CD4-positive, alpha-beta memory T cell (primary cell): ENCODE results near the gene SPDEF. TPM values are rescaled to one million over a fixed set of nuclear protein-coding genes. Genes with fewer than 3 reads are reported as not detected.

ENCODE experiments used
- CTCF ChIA-PET: fragments of 350-600 bp; sonication (Branson Sonifier 250); formaldehyde crosslinking; loops from one replicate; lab custom pipeline; 2021; ENCODE audit warnings: inconsistent platforms; ENCODE audit not compliant: partially characterized antibody; lab: Charles Lee
- POLR2A ChIA-PET: fragments of 350-600 bp; sonication (Branson Sonifier 250); formaldehyde crosslinking; loops from one replicate; lab custom pipeline; 2021; ENCODE audit not compliant: partially characterized antibody; lab: Charles Lee
- DNase-seq, 5 donors: peaks; one replicate each; pipeline versions ENCODE4 v3.0.0 to v3.0.0-alpha.2; 2020 to 2022; ENCODE audit warnings: mixed read lengths in 1 of 5
- H3K27ac ChIP-seq: one replicate; pipeline ENCODE4 v1.7.0; 2013; ENCODE audit warnings: low read depth, low read length
- H3K27me3 ChIP-seq: 2 replicates; pipeline ENCODE4 v1.7.0; 2013; ENCODE audit warnings: mild to moderate bottlenecking, low read length, moderate library complexity; ENCODE audit not compliant: insufficient read depth
- H3K36me3 ChIP-seq: 2 replicates; pipeline ENCODE4 v1.7.0; 2013; ENCODE audit warnings: mild to moderate bottlenecking, low read length, moderate library complexity; ENCODE audit not compliant: insufficient read depth
- H3K4me1 ChIP-seq: 2 replicates; pipeline ENCODE4 v1.7.0; 2013; ENCODE audit warnings: mild to moderate bottlenecking, low read length, moderate library complexity; ENCODE audit not compliant: insufficient read depth
- H3K4me3 ChIP-seq, 2 donors: one replicate each; pipeline ENCODE4 v1.7.0; 2013; ENCODE audit warnings: low read length in 2 of 2, mild to moderate bottlenecking in 1 of 2
- H3K9me3 ChIP-seq, 2 donors: one replicate each; pipeline ENCODE4 v1.7.0; 2013; ENCODE audit warnings: low read length in 2 of 2, control low read depth in 1 of 2; ENCODE audit not compliant: control insufficient read depth in 1 of 2
- H3K27ac Mint-ChIP-seq, 7 donors: one replicate each; pipeline ENCODE4 v1.8.0; 2020 to 2021; ENCODE audit warnings: mixed read lengths in 7 of 7, mild to moderate bottlenecking in 6 of 7, inconsistent platforms in 3 of 7, moderate library complexity in 3 of 7
- H3K27me3 Mint-ChIP-seq, 2 donors: one replicate each; pipeline ENCODE4 v1.8.0; 2020 to 2021; ENCODE audit warnings: mixed read lengths in 2 of 2
- H3K36me3 Mint-ChIP-seq, 2 donors: one replicate each; pipeline ENCODE4 v1.8.0; 2020 to 2021; ENCODE audit warnings: mixed read lengths in 2 of 2, inconsistent platforms in 1 of 2, mild to moderate bottlenecking in 1 of 2
- H3K4me1 Mint-ChIP-seq, 4 donors: one replicate each; pipeline ENCODE4 v1.8.0; 2020 to 2021; ENCODE audit warnings: mixed read lengths in 4 of 4, mild to moderate bottlenecking in 1 of 4
- H3K4me3 Mint-ChIP-seq, 8 donors: one replicate each; pipeline ENCODE4 v1.8.0; 2020 to 2021; ENCODE audit warnings: mixed read lengths in 8 of 8, mild to moderate bottlenecking in 7 of 8, moderate library complexity in 6 of 8, inconsistent platforms in 3 of 8
- H3K9me3 Mint-ChIP-seq, 8 donors: one replicate each; pipeline ENCODE4 v1.8.0; 2020 to 2021; ENCODE audit warnings: mixed read lengths in 8 of 8, mild to moderate bottlenecking in 5 of 8, inconsistent platforms in 3 of 8, moderate library complexity in 1 of 8
- intact Hi-C: fragments of 100-400 bp; cut with micrococcal nuclease; formaldehyde crosslinking; loops from one replicate; pipeline ENCODE4 v1.15.1; 2023
- polyA plus RNA-seq, 2 donors: library from polyadenylated mRNA; unstranded; fragments of 300-500 nt; fragmentation: Illumina TruSeq; gene quantifications; one replicate each; pipeline ENCODE4 v1.2.3, GENCODE V29; 2021
- total RNA-seq, 2 experiments: library from RNA; stranded (reverse); gene quantifications; one replicate each; pipeline ENCODE4 v1.2.3, GENCODE V29; 2021

SPDEF gene
- total and polyA plus RNA-seq, 4 experiments from 2014 or later, result not detected

- H3K4me1 ChIP-seq, result no peaks in the 10 kb centered on the region
- ChIA-PET POLR2A (interaction anchor here (0.6 kb wide), 1 partner anchor 15 kb away, joined by 3 read pairs; no protein-coding TSS in a partner anchor), CTCF (no interaction called here)
- H3K4me1 Mint-ChIP-seq, result no peaks in the 10 kb centered on the region
- H3K4me3 Mint-ChIP-seq, result no peak overlapping the region
- H3K9me3 Mint-ChIP-seq, result peaks cover 0 to 7% (median 1%) of the 10 kb centered on the region in 8 donors
- no peak for DNase-seq
- intact Hi-C loops, result no loop called here
- peaks cover 9 to 10% of the 10 kb centered on the region in 2 donors for H3K27me3 Mint-ChIP-seq
- H3K27ac ChIP-seq, result no peak overlapping the region
- no peak overlapping the region for H3K4me3 ChIP-seq
- no peaks in the 10 kb centered on the region for H3K27me3 ChIP-seq
- no peaks in the 10 kb centered on the region for H3K36me3 Mint-ChIP-seq
- H3K9me3 ChIP-seq, result no peaks in the 10 kb centered on the region
- H3K27ac Mint-ChIP-seq, result peak overlapping the region in 1 of 7 donors; percentile 10
- no peaks in the 10 kb centered on the region for H3K36me3 ChIP-seq
Observed at GRCh38 chr6:34512738-34513115, 43.4 kb downstream of the SPDEF start.

GRCh38 chr6:34511915-34512737 lies 44.0 kb downstream of the SPDEF start:
- H3K36me3 ChIP-seq, result no peaks in the 10 kb centered on the region
- DNase-seq, result no peak
- H3K27me3 Mint-ChIP-seq, result peaks cover 8 to 10% of the 10 kb centered on the region in 2 donors
- no peaks in the 10 kb centered on the region for H3K4me1 ChIP-seq
- H3K4me1 Mint-ChIP-seq, result no peaks in the 10 kb centered on the region
- H3K36me3 Mint-ChIP-seq, result no peaks in the 10 kb centered on the region
- CTCF ChIA-PET, result no interaction called here
- POLR2A ChIA-PET, result interaction anchor here (0.6 kb wide), 1 partner anchor 15 kb away, joined by 3 read pairs; no protein-coding TSS in a partner anchor
- H3K9me3 Mint-ChIP-seq, result peaks cover 0 to 7% (median 1%) of the 10 kb centered on the region in 8 donors
- no peak overlapping the region for H3K4me3 Mint-ChIP-seq
- H3K9me3 ChIP-seq, result no peaks in the 10 kb centered on the region
- intact Hi-C loops, result no loop called here
- no peak overlapping the region for H3K27ac ChIP-seq
- H3K27ac Mint-ChIP-seq, result no peak overlapping the region
- H3K27me3 ChIP-seq, result no peaks in the 10 kb centered on the region
- H3K4me3 ChIP-seq, result no peak overlapping the region

- no peaks in the 10 kb centered on the region for H3K36me3 ChIP-seq
- Mint-ChIP-seq H3K27ac (no peak overlapping the region), H3K27me3 (peaks cover 6 to 8% of the 10 kb centered on the region in 2 donors), H3K36me3 (no peaks in the 10 kb centered on the region), H3K4me3 (no peak overlapping the region), H3K9me3 (peaks cover 0 to 7% (median 1%) of the 10 kb centered on the region in 8 donors), H3K4me1 (no peaks in the 10 kb centered on the region)
- H3K27ac ChIP-seq, result no peak overlapping the region
- H3K27me3 ChIP-seq, result no peaks in the 10 kb centered on the region
- intact Hi-C loops, result no loop called here
- no peaks in the 10 kb centered on the region for H3K9me3 ChIP-seq
- H3K4me1 ChIP-seq, result no peaks in the 10 kb centered on the region
- ChIA-PET POLR2A (no interaction called here), CTCF (no interaction called here)
- DNase-seq, result no peak
- H3K4me3 ChIP-seq, result no peak overlapping the region
Observed at GRCh38 chr6:34511214-34511914, 44.8 kb downstream of the SPDEF start.

- Histone ChIP-seq H3K4me3 (no peak overlapping the region), H3K27me3 (no peaks in the 10 kb centered on the region), H3K4me1 (no peaks in the 10 kb centered on the region), H3K9me3 (no peaks in the 10 kb centered on the region), H3K36me3 (no peaks in the 10 kb centered on the region), H3K27ac (no peak overlapping the region)
- CTCF ChIA-PET, result interaction anchor here (0.5 kb wide), 1 partner anchor 599 kb away, joined by 3 read pairs; no protein-coding TSS in a partner anchor
- Mint-ChIP-seq H3K36me3 (no peaks in the 10 kb centered on the region), H3K27me3 (peaks cover 6 to 8% of the 10 kb centered on the region in 2 donors), H3K9me3 (peaks cover 0 to 7% (median 1%) of the 10 kb centered on the region in 8 donors), H3K4me3 (no peak overlapping the region), H3K27ac (no peak overlapping the region), H3K4me1 (no peaks in the 10 kb centered on the region)
- intact Hi-C loops, result no loop called here
- POLR2A ChIA-PET, result no interaction called here
- no peak for DNase-seq
Observed at GRCh38 chr6:34510299-34510698, 45.8 kb downstream of the SPDEF start.

GRCh38 chr6:34509782-34510181 lies 46.3 kb downstream of the SPDEF start:
- Mint-ChIP-seq H3K4me3 (no peak overlapping the region), H3K27me3 (peaks cover 6 to 8% of the 10 kb centered on the region in 2 donors), H3K4me1 (no peaks in the 10 kb centered on the region), H3K9me3 (peaks cover 0 to 7% (median 1%) of the 10 kb centered on the region in 8 donors), H3K27ac (no peak overlapping the region), H3K36me3 (no peaks in the 10 kb centered on the region)
- no peaks in the 10 kb centered on the region for H3K9me3 ChIP-seq
- ChIA-PET POLR2A (no interaction called here), CTCF (interaction anchor here (0.5 kb wide), 1 partner anchor 599 kb away, joined by 3 read pairs; no protein-coding TSS in a partner anchor)
- H3K4me3 ChIP-seq, result no peak overlapping the region
- intact Hi-C loops, result no loop called here
- no peaks in the 10 kb centered on the region for H3K27me3 ChIP-seq
- DNase-seq, result no peak
- H3K27ac ChIP-seq, result no peak overlapping the region
- no peaks in the 10 kb centered on the region for H3K36me3 ChIP-seq
- H3K4me1 ChIP-seq, result no peaks in the 10 kb centered on the region

- Mint-ChIP-seq H3K27me3 (peaks cover 4 to 5% of the 10 kb centered on the region in 2 donors), H3K9me3 (peaks cover 0 to 7% (median 3%) of the 10 kb centered on the region in 8 donors), H3K27ac (no peak overlapping the region), H3K4me3 (no peak overlapping the region), H3K4me1 (no peaks in the 10 kb centered on the region), H3K36me3 (no peaks in the 10 kb centered on the region)
- H3K4me3 ChIP-seq, result no peak overlapping the region
- ChIA-PET POLR2A (no interaction called here), CTCF (no interaction called here)
- intact Hi-C loops, result no loop called here
- no peaks in the 10 kb centered on the region for H3K9me3 ChIP-seq
- H3K27ac ChIP-seq, result no peak overlapping the region
- no peaks in the 10 kb centered on the region for H3K36me3 ChIP-seq
- H3K4me1 ChIP-seq, result no peaks in the 10 kb centered on the region
- H3K27me3 ChIP-seq, result no peaks in the 10 kb centered on the region
- no peak for DNase-seq
Observed at GRCh38 chr6:34508425-34508824, 47.7 kb downstream of the SPDEF start.

GRCh38 chr6:34506718-34507117 lies 49.4 kb downstream of the SPDEF start:
- ChIA-PET POLR2A (no interaction called here), CTCF (no interaction called here)
- H3K27me3 Mint-ChIP-seq, result peaks cover 2% of the 10 kb centered on the region in 2 donors
- H3K36me3 ChIP-seq, result no peaks in the 10 kb centered on the region
- no peak overlapping the region for H3K4me3 Mint-ChIP-seq
- no peak for DNase-seq
- H3K27me3 ChIP-seq, result no peaks in the 10 kb centered on the region
- H3K4me1 Mint-ChIP-seq, result no peaks in the 10 kb centered on the region
- no peak overlapping the region for H3K27ac Mint-ChIP-seq
- H3K36me3 Mint-ChIP-seq, result no peaks in the 10 kb centered on the region
- H3K4me1 ChIP-seq, result no peaks in the 10 kb centered on the region
- no peak overlapping the region for H3K4me3 ChIP-seq
- intact Hi-C loops, result no loop called here
- H3K9me3 ChIP-seq, result no peaks in the 10 kb centered on the region
- peaks cover 0 to 7% (median 6%) of the 10 kb centered on the region in 8 donors for H3K9me3 Mint-ChIP-seq
- no peak overlapping the region for H3K27ac ChIP-seq
